Measurements from ENCODE around the gene TNRC18.

GRCh38 chr7:5359344-5359743, 64.3 kb downstream of the TNRC18 start:
- no peak for TF ChIP-seq CTCF (tag by site-specific recombination; IDR thresholded peaks at IDR 0.05)
- TF ChIP-seq ZBTB8A (tag by site-specific recombination; IDR thresholded peaks at IDR 0.05) = no peak
- TF ChIP-seq ZNF302 (tag by site-specific recombination; IDR thresholded peaks at IDR 0.05; ENCODE audit: low read depth) = no peak
- TF ChIP-seq ZBTB17 (tag by site-specific recombination; IDR thresholded peaks at IDR 0.05) = no peak
- no peak for TF ChIP-seq PRDM4 (tag by site-specific recombination; IDR thresholded peaks at IDR 0.05)
- no peak for TF ChIP-seq ZNF510 (tag by site-specific recombination; IDR thresholded peaks at IDR 0.05; ENCODE audit: insufficient replicate concordance)
- TF ChIP-seq PATZ1 (tag by site-specific recombination; IDR thresholded peaks at IDR 0.05) = no peak
- TF ChIP-seq ZNF292 (tag by site-specific recombination; IDR thresholded peaks at IDR 0.05; ENCODE audit: borderline replicate concordance, low read depth) = no peak

All from HEK293 (cell line).